NCI-H1092 treated with DMSO at 0.1 percent for 48 hours (cell line): ENCODE measurements around the gene PHKB.
"Not testable (repeated sequence)": the region's sequence is repeated elsewhere in the genome, so short reads cannot be mapped to it uniquely, and the experiment has no call there.

Experiments used
- DNase-seq: peaks from one replicate; lab custom pipeline; 2025; lab: John Stamatoyannopoulos, UW

The PHKB gene

GRCh38 chr16:47507701-47508100 lies 46.6 kb downstream of the PHKB start:
- no peak for DNase-seq

DNA sequence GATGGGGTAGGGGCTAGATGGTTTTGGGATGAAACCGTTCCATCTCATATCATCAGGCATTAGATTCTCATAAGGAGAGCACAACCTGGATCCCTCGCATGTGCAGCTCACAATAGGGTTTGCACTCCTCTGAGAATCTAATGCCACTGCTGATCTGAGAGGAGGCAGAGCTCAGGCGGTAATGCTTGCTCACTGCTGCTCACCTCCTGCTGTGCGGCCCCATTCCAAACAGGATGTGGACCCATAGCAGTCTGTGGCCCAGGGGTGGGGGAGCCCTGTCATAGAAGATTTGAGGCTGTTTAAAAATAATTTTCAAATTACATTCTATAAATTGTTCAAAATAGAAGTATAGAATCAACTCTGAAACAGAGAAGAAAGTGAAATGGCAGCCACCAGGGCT lies 50.8 kb downstream of the PHKB start:
- DNase-seq, result no peak

DNA sequence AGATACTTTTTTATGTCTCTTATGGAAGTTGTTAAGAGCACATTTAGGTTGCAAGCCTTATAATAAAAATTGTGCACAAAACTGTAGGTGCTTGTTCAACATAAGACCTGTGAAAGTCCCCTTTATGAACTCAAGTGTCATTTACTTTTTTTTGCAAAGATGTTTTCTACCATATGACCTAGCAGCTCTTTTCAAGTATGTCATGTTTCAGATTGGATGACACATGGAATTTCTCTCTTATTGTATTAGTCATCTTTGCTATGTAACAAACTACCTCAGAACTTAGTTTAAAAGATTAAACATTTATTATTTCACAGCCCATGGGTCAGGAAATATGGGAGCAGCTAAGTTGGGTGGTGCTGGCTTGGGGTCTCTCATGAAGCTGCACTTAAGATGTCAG lies 57.9 kb downstream of the PHKB start:
- no peak for DNase-seq

DNA sequence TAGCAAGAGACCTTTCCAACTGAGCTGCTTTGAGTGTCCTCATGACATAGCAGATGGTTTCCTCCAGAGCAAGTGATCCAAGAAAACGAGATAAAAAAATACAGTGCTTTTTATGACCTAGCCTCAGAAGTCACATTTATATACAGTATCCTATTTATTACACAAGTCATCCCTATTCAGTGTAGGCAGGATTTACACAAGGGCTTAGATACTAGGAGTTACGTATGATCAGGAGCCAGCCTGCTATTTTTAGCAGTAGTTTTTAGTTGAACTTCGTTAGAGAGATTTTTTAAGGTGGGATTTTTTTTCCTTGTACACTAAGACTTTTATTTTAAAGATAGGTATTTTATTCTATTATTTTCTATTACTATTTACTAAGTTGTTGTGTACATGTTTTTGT lies 58.4 kb downstream of the PHKB start:
- no peak for DNase-seq

- DNase-seq, result no peak
These were observed 59.0 kb downstream of the PHKB start for GRCh38 chr16:47519996-47520679.

DNA sequence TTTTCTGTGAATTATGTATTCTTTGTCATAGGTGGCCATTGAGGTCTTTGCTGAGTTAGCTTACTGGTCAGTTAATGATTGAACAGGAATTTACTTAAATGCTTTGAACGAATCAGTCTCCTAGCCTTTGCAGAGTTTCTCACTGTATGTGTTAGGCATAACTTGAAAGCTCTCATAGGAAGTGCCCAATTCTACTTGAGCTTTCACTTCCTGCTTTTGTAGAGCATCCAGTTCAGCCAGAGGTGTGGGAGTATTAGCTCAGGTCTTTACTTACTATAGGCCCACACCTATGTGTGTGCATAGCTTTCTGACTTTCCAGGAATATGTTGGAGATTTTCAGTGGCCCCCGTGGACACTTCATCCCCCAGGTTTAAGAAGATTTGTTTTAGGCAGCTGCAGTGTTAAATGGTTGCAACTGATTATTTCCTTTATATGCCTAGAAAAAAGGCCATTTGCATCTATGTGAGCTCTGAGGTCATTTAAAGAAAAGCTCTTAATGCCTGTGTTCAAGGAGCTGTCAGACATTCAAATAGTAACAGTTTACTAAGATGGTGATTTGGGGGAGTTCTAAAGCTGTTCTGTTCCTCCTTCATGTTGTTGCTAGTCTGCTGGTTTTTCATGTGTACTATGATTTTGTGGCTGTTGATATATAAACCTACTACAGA lies 62.3 kb downstream of the PHKB start:
- DNase-seq, result no peak

- no peak for DNase-seq
These were observed 62.9 kb downstream of the PHKB start for GRCh38 chr16:47524007-47524405.

DNA sequence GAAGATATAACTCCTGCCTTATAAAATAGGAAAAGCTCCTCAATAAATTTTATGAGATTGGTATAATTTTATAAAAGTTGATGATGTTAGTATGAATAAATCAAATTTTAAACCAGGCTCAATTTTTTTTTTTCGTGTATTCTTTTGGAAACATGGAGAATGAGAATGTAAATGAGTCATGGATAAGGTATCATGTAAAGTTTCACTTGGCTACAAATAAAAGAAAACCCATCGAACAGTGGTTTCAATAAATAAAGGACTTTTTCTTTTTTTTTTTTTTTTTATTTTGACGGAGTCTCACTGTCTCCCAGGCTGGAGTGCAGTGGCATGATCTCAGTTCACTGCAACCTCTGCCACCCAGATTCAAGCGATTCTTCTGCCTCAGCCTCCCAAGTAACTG lies 67.3 kb downstream of the PHKB start:
- no peak for DNase-seq

DNA sequence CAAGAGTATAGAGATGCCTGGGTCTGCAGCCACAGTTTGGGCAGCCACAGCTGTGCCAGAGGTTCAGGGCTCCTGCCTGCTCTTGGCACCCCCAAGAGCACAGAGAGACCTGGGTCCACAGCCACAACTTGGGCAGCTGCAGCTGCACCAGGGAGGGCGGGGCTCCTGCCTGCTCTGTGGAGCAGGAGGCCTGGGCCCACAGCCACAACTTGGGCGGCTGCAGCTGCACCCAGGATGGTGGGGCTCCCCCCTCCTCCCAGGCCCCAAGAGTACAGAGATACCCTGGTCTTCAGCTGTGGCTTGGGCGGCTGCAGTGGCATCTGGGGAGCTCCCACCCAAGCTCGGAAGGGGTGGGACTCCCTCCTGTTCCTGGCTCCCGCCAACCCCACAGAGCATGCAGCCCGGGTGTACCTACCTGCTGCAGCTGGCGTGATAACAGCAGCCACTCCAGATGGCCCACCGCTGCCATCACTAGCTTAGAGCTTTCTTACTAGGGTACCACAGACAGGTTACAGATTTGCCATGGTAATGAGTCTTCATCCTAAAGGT lies 72.7 kb downstream of the PHKB start:
- DNase-seq, result no peak

GRCh38 chr16:47538472-47538871 lies 77.3 kb downstream of the PHKB start:
- no peak for DNase-seq

DNA sequence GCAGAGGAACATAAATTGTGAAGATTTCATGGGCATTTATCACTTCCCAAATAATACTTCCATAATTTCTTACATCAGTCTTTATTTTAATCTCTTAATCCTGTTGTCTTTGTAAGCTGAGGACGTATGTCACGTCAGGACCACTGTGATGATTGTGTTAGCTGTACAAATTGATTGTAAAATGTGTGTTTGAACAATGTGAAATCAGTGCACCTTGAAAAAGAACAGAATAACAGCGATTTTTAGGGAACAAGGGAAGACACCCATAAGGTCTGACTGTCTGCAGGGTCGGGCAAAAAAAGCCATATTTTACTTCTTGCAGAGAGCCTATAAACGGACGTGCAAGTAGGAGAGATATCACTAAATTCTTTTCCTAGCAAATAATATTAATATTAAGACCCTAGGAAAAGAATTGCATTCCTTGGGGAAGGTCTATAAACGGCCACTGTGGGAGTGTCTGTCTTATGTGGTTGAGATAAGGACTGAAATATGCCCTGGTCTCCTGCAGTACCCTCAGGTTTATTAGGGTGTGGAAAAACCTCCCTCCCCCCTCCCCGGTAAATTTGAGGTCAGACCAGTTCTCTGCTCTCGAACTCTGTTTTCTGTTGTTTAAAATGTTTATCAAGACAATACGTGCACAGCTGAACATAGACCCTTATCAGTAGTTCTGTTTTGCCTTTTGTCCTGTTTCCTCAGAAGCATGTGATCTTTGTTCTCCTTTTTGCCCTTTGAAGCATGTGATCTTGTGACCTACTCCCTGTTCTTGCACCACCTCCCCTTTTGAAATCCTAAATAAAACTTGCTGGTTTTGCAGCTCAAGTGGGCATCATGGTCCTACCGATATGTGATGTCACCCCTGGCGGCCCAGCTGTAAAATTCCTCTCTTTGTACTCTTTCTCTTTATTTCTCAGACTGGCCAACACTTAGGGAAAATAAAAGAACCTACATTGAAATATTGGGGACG lies 78.9 kb downstream of the PHKB start:
- DNase-seq, result not testable (repeated sequence)

DNA sequence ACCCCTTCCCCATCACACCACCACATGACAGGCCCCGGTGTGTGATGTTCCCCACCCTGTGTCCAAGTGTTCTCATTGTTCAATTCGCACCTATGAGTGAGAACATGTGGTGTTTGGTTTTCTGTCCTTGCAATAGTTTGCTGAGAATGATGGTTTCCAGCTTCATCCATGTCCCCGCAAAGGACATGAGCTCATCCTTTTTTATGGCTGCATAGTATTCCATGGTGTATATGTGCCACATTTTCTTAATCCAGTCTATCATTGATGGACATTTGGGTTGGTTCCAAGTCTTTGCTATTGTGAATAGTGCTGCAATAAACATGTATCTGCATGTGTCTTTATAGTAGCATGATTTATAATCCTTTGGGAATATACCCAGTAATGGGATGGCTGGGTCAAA lies 80.0 kb downstream of the PHKB start:
- not testable (repeated sequence) for DNase-seq

GRCh38 chr16:47544255-47544654 lies 83.1 kb downstream of the PHKB start:
- not testable (repeated sequence) for DNase-seq

DNA sequence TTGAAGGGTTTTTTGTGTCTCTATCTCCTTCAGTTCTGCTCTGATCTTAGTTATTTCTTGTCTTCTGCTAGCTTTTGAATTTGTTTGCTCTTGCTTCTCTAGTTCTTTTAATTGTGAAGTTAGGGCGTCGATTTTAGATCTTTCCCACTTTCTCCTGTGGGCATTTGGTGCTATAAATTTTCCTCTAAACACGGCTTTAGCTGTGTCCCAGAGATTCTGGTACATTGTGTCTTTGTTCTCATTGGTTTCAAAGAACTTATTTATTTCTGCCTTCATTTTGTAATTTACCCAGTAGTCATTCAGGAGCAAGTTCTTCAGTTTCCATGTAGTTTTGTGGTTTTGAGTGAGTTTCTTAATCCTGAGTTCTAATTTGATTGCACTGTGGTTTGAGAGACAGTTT lies 90.1 kb downstream of the PHKB start:
- not testable (repeated sequence) for DNase-seq

DNA sequence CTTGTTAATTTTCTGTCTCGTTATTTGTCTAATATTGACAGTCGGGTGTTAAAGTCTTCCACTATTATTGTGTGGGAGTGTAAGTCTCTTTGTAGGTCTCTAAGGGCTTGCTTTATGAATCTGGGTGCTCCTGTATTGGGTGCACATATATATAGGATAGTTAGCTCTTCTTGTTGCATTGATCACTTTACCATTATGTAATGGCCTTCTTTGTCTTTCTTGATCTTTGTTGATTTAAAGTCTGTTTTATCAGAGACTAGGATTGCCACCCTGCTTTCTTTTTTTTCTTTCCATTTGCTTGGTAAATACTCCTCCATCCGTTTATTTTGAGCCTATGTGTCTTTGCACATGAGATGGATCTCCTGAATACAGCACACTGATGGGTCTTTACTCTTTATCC lies 90.6 kb downstream of the PHKB start:
- DNase-seq, result not testable (repeated sequence)

- no peak for DNase-seq
These were observed 92.9 kb downstream of the PHKB start for GRCh38 chr16:47553853-47554564.

DNA sequence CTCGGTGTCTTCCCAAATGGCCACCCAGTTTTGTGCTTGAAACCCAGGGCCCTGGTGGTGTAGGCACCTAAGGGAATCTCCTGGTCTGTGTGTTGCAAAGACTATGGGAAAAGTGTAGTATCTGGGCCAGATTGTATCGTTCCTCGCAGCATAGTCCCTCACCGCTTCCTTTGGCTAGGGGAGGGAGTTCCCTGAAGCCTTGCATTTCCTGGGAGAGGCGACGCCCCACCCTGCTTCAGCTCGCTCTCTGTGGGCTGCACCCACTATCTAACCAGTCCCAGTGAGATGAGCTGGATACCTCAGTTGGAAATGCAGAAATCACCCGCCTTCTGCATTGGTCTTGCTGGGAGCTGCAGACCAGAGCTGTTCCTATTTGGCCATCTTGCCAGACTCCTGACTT lies 93.5 kb downstream of the PHKB start:
- DNase-seq, result not testable (repeated sequence)

DNA sequence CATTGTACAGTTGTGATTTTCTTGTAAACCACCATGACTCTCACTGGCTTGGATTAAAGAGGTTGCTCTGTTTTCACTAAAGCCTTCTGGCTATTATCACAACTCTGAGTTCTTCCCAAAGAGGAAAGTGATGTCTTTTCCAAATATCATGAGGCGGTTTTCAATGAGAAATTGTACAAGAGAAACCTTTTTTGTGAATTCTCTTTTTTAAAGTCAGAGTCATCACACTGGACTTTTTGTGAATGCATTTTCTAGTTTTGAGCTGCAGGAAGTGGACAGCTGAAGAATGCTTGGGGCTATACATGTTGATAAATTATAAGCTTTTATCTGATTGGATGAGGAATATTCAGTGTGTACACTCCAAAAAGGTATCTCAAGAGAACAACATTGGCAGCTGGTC lies 100.2 kb downstream of the PHKB start:
- DNase-seq, result no peak

DNA sequence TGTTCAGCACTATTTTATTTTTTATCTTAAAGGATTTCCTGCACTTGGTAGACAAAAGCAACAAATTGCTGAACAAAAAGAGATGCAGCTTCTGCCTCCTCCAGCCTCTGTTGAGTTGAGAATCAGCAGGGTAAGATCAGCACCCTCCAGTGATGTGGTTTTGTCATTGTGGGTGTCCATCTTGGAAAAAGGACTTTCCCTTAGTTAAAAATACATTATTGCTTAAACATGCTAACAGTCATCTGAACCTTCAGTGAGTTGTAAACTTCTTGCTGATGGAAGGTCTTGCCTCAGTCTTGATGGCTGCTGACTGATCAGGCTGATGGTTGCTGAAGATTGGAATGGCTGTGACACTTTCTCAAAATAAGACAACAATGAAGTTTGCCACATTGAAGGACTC lies 101.2 kb downstream of the PHKB start:
- DNase-seq, result no peak

- DNase-seq, result no peak
These were observed 104.3 kb downstream of the PHKB start for GRCh38 chr16:47565454-47565853.

GRCh38 chr16:47567321-47567720 lies 106.2 kb downstream of the PHKB start:
- DNase-seq, result no peak

GRCh38 chr16:47568351-47568750 lies 107.2 kb downstream of the PHKB start:
- no peak for DNase-seq
